ENCODE data around the gene KMT5B. TPM values are rescaled to one million over a fixed set of nuclear protein-coding genes. Genes with fewer than 3 reads are reported as not detected.

Gene KMT5B
- total and polyA plus RNA-seq, 2 of the 4 experiments (the other 2 are of a cell fraction) = 11.2 to 13.4 TPM

GRCh38 chr11:68202165-68202564 lies 10.9 kb downstream of the KMT5B start:
- no peak overlapping the region for H3K18ac ChIP-seq (ENCODE audit: low read depth, low read length)
- H4K91ac ChIP-seq (ENCODE audit: insufficient read depth, low read depth, low read length) = no peak overlapping the region
- H3K36me3 ChIP-seq (ENCODE audit: control insufficient read depth, insufficient read depth, low read length) = no peaks in the 10 kb centered on the region
- BruUV-seq (replicated peaks) = no TSS peak
- H2BK120ac ChIP-seq (ENCODE audit: low read depth, low read length) = no peak overlapping the region
- no peak overlapping the region for H3K4me3 ChIP-seq (ENCODE audit: insufficient read depth, low read depth, low read length)
- no peak overlapping the region for H4K8ac ChIP-seq (ENCODE audit: low read depth in 2 of 2, low read length in 2 of 2)
- dilution Hi-C loops (cut with HindIII; ENCODE audit: low sequenced_read_pairs, unreplicated experiment) = no loop called here
- in situ Hi-C loops (cut with MboI; ENCODE audit: low sequenced_read_pairs) = no loop called here
- no peak overlapping the region for H2BK15ac ChIP-seq (ENCODE audit: low read depth, low read length)
- no peak overlapping the region for H2AFZ ChIP-seq (replicated peaks; ENCODE audit: low read length, poor library complexity)
- peaks cover 14% of the 10 kb centered on the region for H3K9me1 ChIP-seq (ENCODE audit: insufficient read depth, low read length)
- CTCF ChIA-PET = no interaction called here
- H3K14ac ChIP-seq (replicated peaks; ENCODE audit: low read depth, low read length) = no peak overlapping the region
- H3K4me1 ChIP-seq (ENCODE audit: control insufficient read depth, insufficient read depth, low read length) = peaks cover 12% of the 10 kb centered on the region
- no peak overlapping the region for H3K9ac ChIP-seq (ENCODE audit: low read depth, low read length)
- H2AK9ac ChIP-seq (replicated peaks; ENCODE audit: low read depth, low read length, poor library complexity) = no peak overlapping the region
- no CpG with 5 or more reads among the region's 2 CpGs for WGBS, 2 experiments (ENCODE audit: extremely low coverage in 2 of 2, insufficient read length in 1 of 2)
- no peak overlapping the region for H2BK5ac ChIP-seq (ENCODE audit: low read depth, low read length, poor library complexity, severe bottlenecking)
- no peak overlapping the region for H3K56ac ChIP-seq (ENCODE audit: extremely low read depth, insufficient read depth, low read length)
- H3K23ac ChIP-seq (ENCODE audit: low read depth, low read length) = no peak overlapping the region
- POLR2A ChIA-PET (ENCODE audit: unreplicated experiment) = interaction anchor here (0.6 kb wide), 2 partner anchors 166 to 984 kb away, joined by 7 read pairs; no protein-coding TSS in a partner anchor
- ATAC-seq (ENCODE audit: low read depth) (no peak), DNase-seq (no peak)
- no peak overlapping the region for H3K4ac ChIP-seq (ENCODE audit: low read depth, low read length)
- H3K4me2 ChIP-seq (ENCODE audit: low read depth, low read length) = no peak overlapping the region
- no peak overlapping the region for H2AK5ac ChIP-seq (ENCODE audit: low read depth, low read length)
- H4K5ac ChIP-seq (ENCODE audit: low read depth, low read length) = no peak overlapping the region
- peaks cover 97% of the 10 kb centered on the region for H4K20me1 ChIP-seq (ENCODE audit: insufficient read depth, low read length)
- H3K9me3 ChIP-seq (ENCODE audit: control insufficient read depth, insufficient read depth, low read length) = no peaks in the 10 kb centered on the region
- no peak overlapping the region for H3K27ac ChIP-seq (ENCODE audit: insufficient read depth, low read length)
- peaks cover 15 to 87% of the 10 kb centered on the region in 2 experiments for H3K79me1 ChIP-seq (ENCODE audit: low read depth in 1 of 2, low read length in 2 of 2)
- TF ChIP-seq RCOR1 (IDR thresholded peaks at IDR 0.05; ENCODE audit: insufficient replicate concordance, low read length) (no peak), MXI1 (IDR thresholded peaks at IDR 0.05; ENCODE audit: borderline replicate concordance, low read depth, low read length) (no peak), MAZ (IDR thresholded peaks at IDR 0.05; ENCODE audit: borderline replicate concordance, low read depth, low read length) (no peak), NFE2L2 (IDR thresholded peaks at IDR 0.05; ENCODE audit: low read depth, low read length) (no peak), ELK1 (IDR thresholded peaks at IDR 0.05; ENCODE audit: borderline replicate concordance, low read depth, low read length) (no peak), BHLHE40 (IDR thresholded peaks at IDR 0.05; ENCODE audit: low read depth, low read length) (no peak), POLR2A (IDR thresholded peaks at IDR 0.05; ENCODE audit: low read depth, low read length) (no peak), SMC3 (IDR thresholded peaks at IDR 0.05; ENCODE audit: low read depth, low read length) (no peak), MAFK (IDR thresholded peaks at IDR 0.05; ENCODE audit: low read depth, low read length) (no peak), FOS (IDR thresholded peaks at IDR 0.05; ENCODE audit: low read depth, low read length) (no peak), CHD1 (IDR thresholded peaks at IDR 0.05; ENCODE audit: low read depth, low read length) (no peak)
- H3K27me3 ChIP-seq (ENCODE audit: control insufficient read depth, insufficient read depth, low read length) = no peaks in the 10 kb centered on the region
- no peak overlapping the region for H2BK20ac ChIP-seq (ENCODE audit: low read depth, low read length)
- intact Hi-C loops (cut with micrococcal nuclease) = no loop called here

All from IMR-90 (cell line).